HepG2 (cell line): ENCODE data around the gene CAPN9. TPM values are rescaled to one million over a fixed set of nuclear protein-coding genes. Genes with fewer than 3 reads are reported as not detected.

Experiments
- CBX2 ChIP-seq, 2 experiments: fragments of 200-600 bp in 1 of 2; sonication (generic); formaldehyde crosslinking in 1 of 2; IDR thresholded peaks; 2 replicates each; pipeline versions ENCODE4 v1.7.0 to v1.8.1; 2018 to 2022; ENCODE audit warnings: low read depth in 2 of 2, low read length in 1 of 2, mild to moderate bottlenecking in 1 of 2, missing genetic modification reagents in 1 of 2
- CCDC6 ChIP-seq: sonication (generic); formaldehyde crosslinking; IDR thresholded peaks from 2 replicates; pipeline ENCODE4 v1.8.1; 2022; ENCODE audit warnings: mild to moderate bottlenecking, missing genetic modification reagents, moderate library complexity
- HDAC2 ChIP-seq: sonication (generic); formaldehyde crosslinking; IDR thresholded peaks from 2 replicates; pipeline ENCODE4 v1.4.0; 2020; ENCODE audit warnings: missing genetic modification reagents
- RNF2 ChIP-seq: fragments of 450-650 bp; conservative IDR thresholded peaks from 2 replicates; pipeline ENCODE4 v1.6.1; 2016; ENCODE audit warnings: low read depth
- ZNF616 ChIP-seq: sonication (generic); formaldehyde crosslinking; IDR thresholded peaks from 2 replicates; pipeline ENCODE4 v1.5.0; 2020; ENCODE audit warnings: low read depth, mild to moderate bottlenecking, missing genetic modification reagents
- ZSCAN25 ChIP-seq: sonication (generic); formaldehyde crosslinking; IDR thresholded peaks from 2 replicates; pipeline ENCODE4 v1.8.0; 2022; ENCODE audit warnings: mild to moderate bottlenecking, missing genetic modification reagents
- polyA plus RNA-seq, 8 experiments: library from polyadenylated mRNA; depleted of rRNA in 3 of 8; stranded (reverse) in 7 of 8; unstranded in 1 of 8; fragments of >200 nt; fragmentation: Illumina TruSeq in 4 of 8; extraction: Trizol in 4 of 8; gene quantifications; 2 replicates each; pipeline versions ENCODE4 v1.2.1 to v1.2.3, GENCODE V29; 2011 to 2016; ENCODE audit warnings: low read depth in 4 of 8, missing spikeins in 1 of 8, mixed read lengths in 1 of 8; ENCODE audit not compliant: insufficient read depth in 1 of 8
- total RNA-seq, 5 experiments: library from RNA; depleted of rRNA; stranded (reverse); fragments of >200 nt; fragmentation: Illumina TruSeq; extraction: Trizol; gene quantifications; 2 replicates each; pipeline ENCODE4 v1.2.3, GENCODE V29; 2016; ENCODE audit warnings: low read depth in 1 of 5
- TF ChIP-seq, protein P1 (sequence below): sonication (generic); formaldehyde crosslinking; IDR thresholded peaks from 2 replicates; pipeline ENCODE4 v1.4.0; 2020; ENCODE audit warnings: mild to moderate bottlenecking, missing genetic modification reagents

Gene CAPN9
- total and polyA plus RNA-seq, 2 of the 13 experiments (the other 11 are each of a cell fraction or from before 2014, with no cell fraction given) = 0.04 to 0.31 TPM

DNA sequence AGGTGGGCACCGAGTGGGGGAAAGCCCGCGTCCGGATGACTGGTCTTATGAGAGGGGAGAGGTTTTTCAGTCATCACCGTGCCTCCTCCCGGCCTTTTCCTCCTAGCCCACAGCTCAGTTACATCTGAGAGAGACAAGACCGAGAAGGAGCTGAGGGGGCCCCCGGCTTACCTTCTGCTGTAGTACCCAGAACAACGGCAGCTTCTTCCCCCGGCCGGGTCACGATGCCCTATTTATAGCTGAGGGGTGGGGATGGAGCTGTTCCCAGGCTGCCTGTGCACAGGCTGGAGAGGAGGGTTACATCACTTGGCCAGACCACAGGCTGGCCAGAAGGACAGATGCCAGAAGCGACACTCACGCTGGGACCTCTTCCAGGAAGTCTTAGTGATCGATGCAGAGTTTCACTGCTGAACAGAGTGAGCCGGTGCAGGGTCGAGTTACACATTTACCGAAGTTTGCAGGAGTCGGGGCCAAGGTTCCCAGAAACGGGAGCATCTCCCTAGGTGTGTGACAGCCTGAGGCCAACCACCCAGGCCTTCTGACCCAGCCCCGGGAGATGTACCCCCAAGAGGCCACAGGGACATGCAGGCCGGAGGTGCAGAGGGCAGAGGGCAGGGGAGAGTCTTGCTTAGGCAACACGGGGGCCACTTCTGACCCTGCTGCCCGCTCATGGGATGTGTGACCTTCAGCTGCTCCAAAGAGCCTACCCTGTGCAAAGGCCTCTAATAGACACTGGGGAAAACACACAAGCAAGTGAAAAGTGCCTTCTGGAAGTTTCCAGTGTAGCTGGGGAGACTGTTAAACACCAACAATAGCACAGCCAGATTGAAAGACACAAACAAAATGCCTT lies 33.0 kb upstream of the CAPN9 start, which contains the start of gene AGT (continued):
- TF ChIP-seq, protein P1, sequence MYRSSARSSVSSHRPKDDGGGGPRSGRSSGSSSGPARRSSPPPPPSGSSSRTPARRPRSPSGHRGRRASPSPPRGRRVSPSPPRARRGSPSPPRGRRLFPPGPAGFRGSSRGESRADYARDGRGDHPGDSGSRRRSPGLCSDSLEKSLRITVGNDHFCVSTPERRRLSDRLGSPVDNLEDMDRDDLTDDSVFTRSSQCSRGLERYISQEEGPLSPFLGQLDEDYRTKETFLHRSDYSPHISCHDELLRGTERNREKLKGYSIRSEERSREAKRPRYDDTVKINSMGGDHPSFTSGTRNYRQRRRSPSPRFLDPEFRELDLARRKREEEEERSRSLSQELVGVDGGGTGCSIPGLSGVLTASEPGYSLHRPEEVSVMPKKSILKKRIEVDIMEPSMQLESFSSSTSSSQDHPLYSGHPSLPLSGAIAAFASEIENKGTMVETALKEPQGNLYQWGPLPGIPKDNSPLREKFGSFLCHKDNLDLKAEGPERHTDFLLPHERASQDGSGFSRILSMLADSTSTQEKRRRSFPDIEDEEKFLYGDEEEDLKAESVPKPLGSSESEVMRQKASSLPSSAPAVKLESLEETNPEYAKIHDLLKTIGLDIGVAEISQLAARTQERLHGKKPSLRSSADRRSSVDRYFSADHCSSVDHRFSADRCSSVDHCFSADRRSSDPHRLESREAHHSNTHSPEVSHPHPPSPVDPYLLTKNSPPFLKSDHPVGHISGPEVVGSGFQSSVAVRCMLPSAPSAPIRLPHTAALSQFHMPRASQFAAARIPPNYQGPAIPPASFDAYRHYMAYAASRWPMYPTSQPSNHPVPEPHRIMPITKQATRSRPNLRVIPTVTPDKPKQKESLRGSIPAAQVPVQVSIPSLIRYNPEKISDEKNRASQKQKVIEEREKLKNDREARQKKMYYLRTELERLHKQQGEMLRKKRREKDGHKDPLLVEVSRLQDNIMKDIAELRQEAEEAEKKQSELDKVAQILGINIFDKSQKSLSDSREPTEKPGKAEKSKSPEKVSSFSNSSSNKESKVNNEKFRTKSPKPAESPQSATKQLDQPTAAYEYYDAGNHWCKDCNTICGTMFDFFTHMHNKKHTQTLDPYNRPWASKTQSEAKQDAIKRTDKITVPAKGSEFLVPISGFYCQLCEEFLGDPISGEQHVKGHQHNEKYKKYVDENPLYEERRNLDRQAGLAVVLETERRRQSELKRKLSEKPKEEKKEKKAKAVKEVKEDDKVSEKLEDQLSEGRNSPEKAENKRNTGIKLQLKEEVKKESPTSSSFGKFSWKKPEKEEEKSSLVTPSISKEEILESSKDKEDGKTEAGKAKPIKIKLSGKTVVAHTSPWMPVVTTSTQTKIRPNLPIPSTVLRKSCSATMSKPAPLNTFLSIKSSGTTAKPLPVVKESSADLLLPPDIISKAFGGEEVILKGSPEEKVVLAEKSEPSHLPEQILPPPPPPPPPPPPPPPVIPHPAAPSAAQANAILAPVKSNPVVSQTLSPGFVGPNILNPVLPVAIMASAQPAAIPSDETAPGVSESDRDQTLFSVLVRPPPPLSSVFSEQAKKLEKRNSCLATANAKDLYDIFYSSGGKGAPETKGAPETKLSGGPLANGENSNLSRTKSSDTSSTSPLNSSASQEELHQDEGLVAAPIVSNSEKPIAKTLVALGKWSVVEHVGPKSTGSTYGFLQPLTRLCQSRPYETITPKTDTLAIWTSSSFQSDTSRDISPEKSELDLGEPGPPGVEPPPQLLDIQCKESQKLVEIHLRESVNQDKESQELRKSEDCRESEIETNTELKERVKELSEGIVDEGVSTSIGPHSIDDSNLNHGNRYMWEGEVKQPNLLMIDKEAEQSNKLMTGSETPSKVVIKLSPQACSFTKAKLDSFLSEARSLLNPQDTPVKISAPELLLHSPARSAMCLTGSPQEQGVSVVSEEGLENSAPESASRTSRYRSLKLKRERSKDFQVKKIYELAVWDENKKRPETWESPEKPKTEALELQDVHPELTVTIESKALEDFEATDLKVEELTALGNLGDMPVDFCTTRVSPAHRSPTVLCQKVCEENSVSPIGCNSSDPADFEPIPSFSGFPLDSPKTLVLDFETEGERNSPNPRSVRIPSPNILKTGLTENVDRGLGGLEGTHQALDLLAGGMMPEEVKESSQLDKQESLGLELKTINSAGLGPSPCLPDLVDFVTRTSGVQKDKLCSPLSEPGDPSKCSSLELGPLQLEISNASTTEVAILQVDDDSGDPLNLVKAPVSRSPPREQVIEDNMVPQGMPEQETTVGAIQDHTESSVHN (CRISPR knock-in tag) = peak; percentile 85; the same call in 1 of the 2 replicates
- TF ChIP-seq ZNF616 (CRISPR knock-in tag) = no peak
- 0 out of 2 replicates have a peak, but pooled peaks have one; percentile 33 for TF ChIP-seq RNF2
- TF ChIP-seq HDAC2 = peak; percentile 97
- TF ChIP-seq CBX2 (IDR thresholded peaks at IDR 0.05; ENCODE audit: low read depth, low read length) = no peak
- peak; percentile 45; the same call in 1 of the 2 replicates for TF ChIP-seq CBX2 (CRISPR knock-in tag; IDR thresholded peaks at IDR 0.05; ENCODE audit: low read depth)
- peak; percentile 97 for TF ChIP-seq CCDC6 (CRISPR knock-in tag)
- TF ChIP-seq ZSCAN25 (CRISPR knock-in tag) = peak; percentile 98
